Umbilical cord (tissue), 2 donors: ENCODE data around the gene TYMS. TPM values are rescaled to one million over a fixed set of nuclear protein-coding genes. Genes with fewer than 3 reads are reported as not detected.

ENCODE experiments used
- DNase-seq: peaks from one replicate; pipeline ENCODE4 v3.0.0-alpha.2; 2015; ENCODE audit warnings: low spot score
- total RNA-seq: library from RNA; depleted of rRNA; stranded (reverse); fragments of >200 nt; gene quantifications from one replicate; pipeline ENCODE4 v1.2.3, GENCODE V29; 2014; ENCODE audit warnings: low replicate concordance; ENCODE audit not compliant: insufficient read depth

The TYMS gene
- total RNA-seq, 1 donor from 2014 or later: 6.0 TPM

DNA sequence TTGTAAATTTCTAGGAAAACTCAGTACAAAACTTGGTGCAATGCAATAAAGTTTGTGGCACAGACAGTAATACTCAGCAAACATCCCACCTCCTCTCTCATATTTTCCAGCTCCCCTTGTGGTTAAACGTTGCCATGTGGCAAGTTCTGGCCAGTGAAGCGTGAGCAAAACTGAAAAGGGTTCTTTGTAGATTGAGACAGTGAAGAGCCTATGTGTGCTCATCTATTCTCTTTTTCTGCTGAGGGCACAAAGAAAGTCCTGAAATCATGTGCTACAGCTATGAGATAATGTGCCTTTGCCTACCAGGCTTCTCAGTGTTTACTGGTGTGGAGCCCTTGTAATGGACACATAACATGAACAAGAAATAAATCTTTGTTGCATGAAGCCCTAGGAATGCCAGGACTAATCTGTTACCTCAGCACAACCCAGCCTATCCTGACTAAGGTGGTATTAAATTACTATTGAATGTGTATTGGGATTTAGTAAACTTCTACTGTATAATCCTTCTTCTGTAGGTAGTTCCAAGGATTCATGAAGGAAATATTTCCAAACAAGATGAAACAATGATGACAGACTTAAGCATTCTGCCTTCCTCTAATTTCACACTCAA is 13.0 kb upstream of the TYMS start:
- no peak for DNase-seq

- no peak for DNase-seq
Observed at GRCh38 chr18:647304-647703, 10.1 kb upstream of the TYMS start.

DNA sequence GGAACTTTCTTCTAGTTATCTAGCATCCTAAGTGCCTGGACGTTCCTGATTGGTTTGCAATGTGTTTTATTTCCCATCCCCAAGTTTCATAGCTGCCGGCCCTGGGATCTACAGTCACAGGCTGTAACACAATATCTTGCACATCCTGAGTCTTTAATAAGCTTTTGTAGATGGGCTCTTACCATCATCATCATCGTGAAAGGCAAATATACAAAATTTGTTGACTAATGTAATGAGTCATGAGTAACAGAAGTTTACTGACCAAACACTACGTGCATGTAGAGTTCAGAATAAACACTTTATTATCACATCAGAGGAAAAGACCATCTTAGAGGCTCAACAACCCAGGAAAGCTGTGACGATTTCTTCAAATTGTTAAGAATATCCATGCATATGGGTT is 8.1 kb upstream of the TYMS start:
- no peak for DNase-seq

DNA sequence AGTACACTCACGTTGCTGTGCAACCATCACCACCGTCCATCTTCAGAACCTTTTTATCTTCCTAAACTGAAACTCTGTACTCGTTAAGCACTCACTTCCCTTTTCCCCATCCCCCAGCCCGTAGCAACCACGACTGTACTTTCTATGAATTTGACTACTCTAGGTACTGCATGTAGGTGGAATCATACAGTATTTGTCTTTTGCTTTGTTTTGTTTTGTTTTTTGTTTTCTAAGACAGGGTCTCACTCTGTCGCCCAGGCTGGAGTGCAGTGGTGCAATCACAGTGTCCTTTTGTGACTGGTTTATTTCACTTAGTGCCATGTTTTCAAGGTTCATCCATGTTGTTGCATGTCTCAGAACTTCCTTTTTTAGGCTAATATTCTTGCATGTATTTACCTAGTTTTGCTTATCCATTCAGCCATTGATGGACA is 7.0 kb upstream of the TYMS start:
- no peak for DNase-seq

DNA sequence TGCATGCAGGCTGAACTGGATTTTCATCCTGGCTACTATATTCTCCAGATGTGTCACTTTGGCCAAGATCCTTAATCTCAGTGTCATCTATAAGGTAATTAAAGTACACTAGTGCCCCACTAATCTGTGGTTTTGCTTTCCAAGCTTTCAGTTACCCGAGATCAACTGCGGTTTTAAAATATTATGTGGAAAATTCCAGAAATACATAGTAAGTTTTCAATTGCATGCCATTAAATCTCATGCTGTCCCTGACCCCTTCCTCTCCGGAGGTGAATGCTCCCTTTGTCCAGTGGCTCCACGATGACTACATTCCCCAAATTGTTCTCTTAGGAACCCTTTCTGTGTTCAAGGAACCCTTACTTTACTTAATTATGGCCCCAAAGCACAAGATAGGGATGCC is 5.3 kb upstream of the TYMS start:
- no peak for DNase-seq

- no peak for DNase-seq
Observed at GRCh38 chr18:653512-653911, 3.9 kb upstream of the TYMS start.

GRCh38 chr18:654601-655000 is 2.9 kb upstream of the TYMS start:
- no peak for DNase-seq

DNA sequence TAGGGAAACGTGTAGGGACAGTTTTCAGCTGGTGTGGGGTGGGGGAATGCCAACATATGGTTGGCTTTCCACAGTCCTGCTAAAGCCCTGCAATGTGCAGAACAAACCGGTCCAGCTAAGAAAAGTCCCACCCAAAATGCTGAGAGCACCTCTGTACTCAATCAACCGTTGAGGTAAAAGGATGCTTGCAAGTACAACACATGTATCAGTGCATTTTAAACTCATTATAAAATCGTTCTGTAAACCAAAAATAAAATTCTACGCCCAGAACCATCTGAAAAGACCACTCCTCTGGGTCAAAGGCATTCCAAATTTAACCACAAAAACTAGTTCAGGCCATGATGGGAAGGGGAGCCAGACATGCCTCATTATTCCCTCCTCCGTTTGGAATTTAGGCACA is 2.0 kb upstream of the TYMS start:
- no peak for DNase-seq

- peak; percentile 94 for DNase-seq
Observed at GRCh38 chr18:658001-658946, 821 bp downstream of the TYMS start.

DNA sequence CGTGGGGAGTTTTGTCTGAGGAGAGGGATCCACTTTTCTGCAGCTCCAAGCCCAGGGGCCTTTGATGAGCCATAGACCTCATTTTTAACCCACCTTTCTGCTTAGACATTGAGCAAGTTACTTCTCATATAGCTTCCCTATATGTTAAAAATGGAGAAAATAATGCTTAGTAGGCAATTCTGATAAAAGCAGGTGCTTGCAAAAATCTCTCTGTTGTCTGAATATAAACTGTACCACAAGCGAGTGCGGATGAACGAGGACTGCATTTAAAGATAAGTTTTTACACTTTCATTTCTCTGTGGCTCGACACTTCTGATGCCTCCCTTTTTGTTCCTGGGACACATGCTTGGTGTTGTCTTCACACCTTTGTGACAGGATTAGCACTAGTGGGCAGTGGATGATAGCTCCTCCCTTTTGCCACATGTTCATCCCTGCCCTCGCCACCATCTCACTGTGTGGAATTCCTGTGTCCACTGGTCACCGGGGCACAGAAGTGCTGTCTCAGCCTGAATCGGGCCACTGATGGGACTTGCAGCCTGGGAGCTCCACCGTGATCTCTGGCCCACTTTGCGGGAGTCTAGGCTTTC is 1.6 kb downstream of the TYMS start:
- DNase-seq: no peak

GRCh38 chr18:659597-659996 is 2.1 kb downstream of the TYMS start:
- no peak for DNase-seq

DNA sequence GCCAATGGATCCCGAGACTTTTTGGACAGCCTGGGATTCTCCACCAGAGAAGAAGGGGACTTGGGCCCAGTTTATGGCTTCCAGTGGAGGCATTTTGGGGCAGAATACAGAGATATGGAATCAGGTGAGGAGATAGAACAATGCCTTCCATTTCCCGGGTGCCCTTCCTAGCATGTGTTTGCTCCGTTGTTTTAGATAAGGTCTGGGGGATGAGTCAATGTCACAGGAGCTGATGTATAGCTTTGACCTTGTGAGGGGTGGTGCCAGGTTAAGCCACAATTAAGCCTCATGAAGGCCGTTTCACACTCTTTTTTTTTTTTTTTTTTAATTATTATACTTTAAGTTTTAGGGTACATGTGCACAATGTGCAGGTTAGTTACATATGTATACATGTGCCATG is 4.7 kb downstream of the TYMS start:
- no peak for DNase-seq

DNA sequence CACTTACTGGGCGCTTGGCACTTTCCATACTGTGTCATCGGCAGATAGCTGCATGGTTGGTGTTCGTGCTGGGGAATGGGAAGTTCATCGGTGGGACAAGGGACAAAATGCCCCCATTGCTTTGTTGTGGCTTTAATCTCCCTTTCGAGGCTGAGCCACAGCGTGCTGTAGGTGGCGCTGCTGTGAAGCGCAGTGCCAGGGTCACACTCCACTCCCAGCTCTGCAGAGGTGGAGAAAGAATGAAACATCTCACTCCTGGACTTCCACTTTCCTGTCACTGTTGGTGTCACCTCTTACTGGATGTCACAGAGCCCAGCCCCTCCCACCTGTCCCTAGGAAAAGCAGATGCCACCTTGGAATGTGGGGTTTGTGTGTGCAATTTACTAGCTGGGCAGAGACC is 8.7 kb downstream of the TYMS start:
- DNase-seq: no peak

- no peak for DNase-seq
Observed at GRCh38 chr18:666628-667027, 9.2 kb downstream of the TYMS start.

DNA sequence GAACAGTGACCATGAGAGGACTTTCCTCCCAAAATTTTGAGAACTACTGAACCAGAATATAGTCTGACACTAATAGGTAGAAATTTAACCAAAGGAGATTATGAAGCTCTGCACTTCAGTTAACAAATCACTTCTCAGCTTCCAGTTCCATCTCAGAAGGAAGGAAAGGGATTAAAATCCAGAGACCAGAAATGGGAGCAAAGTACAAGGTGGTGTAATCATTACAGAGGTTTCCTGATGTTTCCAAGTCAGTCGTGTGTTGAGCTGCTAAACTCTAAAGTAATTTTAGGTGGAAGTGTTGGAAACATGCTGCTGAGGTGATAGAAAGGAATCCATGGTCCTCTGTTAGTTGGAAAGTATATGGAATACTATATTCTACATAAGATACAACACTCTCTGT is 10.8 kb downstream of the TYMS start:
- DNase-seq: no peak

- DNase-seq: no peak
Observed at GRCh38 chr18:669077-669476, 11.6 kb downstream of the TYMS start.

GRCh38 chr18:670522-670921 is 13.1 kb downstream of the TYMS start:
- DNase-seq: no peak

- no peak for DNase-seq
Observed at GRCh38 chr18:671405-671804, 14.0 kb downstream of the TYMS start.

GRCh38 chr18:673317-673716 is 15.9 kb downstream of the TYMS start:
- DNase-seq: no peak

DNA sequence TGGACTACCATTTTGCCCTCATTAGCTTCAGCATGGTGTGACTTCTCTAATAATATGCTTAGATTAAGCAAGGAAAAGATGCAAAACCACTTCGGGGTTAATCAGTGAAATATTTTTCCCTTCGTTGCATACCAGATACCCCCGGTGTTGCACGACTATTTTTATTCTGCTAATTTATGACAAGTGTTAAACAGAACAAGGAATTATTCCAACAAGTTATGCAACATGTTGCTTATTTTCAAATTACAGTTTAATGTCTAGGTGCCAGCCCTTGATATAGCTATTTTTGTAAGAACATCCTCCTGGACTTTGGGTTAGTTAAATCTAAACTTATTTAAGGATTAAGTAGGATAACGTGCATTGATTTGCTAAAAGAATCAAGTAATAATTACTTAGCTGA is 16.3 kb downstream of the TYMS start:
- no peak for DNase-seq

DNA sequence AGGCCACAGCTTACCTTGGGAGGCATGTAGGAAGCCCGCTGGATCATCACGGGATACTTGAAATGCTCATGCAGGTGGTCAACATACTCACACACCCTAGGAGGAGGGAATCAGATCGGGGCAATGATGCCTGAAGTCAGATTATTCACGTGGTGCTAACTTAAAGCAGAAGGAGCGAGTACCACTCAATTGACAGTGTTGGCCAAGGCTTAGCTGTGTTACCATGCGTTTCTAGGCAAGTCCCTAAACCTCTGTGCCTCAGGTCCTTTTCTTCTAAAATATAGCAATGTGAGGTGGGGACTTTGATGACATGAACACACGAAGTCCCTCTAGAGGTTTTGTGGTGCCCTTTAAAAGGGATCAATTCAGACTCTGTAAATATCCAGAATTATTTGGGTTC is 17.9 kb downstream of the TYMS start:
- DNase-seq: no peak

GRCh38 chr18:676069-676468 is 18.6 kb downstream of the TYMS start:
- DNase-seq: no peak

GRCh38 chr18:676736-677135 is 19.3 kb downstream of the TYMS start:
- DNase-seq: no peak
